Measurements from ENCODE around the gene TMC1.
"Not testable (repeated sequence)": the region's sequence is repeated elsewhere in the genome, so short reads cannot be mapped to it uniquely, and the experiment has no call there.

The TMC1 gene

GRCh38 chr9:72540348-72540873, 19.0 kb downstream of the TMC1 start:
- peaks cover 7 to 12% of the 10 kb centered on the region in 2 donors for H3K9me3 Mint-ChIP-seq
- no peak for DNase-seq
- no peak for ATAC-seq
- no peak overlapping the region for H3K4me3 Mint-ChIP-seq
- no peaks in the 10 kb centered on the region for H3K27me3 Mint-ChIP-seq
- no peak overlapping the region for H3K27ac Mint-ChIP-seq
- H3K4me1 Mint-ChIP-seq = peaks cover 29% of the 10 kb centered on the region

- not testable (repeated sequence) for H3K27me3 Mint-ChIP-seq, H3K9me3 Mint-ChIP-seq, ATAC-seq, H3K4me3 Mint-ChIP-seq, H3K27ac Mint-ChIP-seq, DNase-seq
- H3K4me1 Mint-ChIP-seq = peaks cover 29% of the 10 kb centered on the region
Measured at GRCh38 chr9:72542537-72542833, 21.1 kb downstream of the TMC1 start.

DNA sequence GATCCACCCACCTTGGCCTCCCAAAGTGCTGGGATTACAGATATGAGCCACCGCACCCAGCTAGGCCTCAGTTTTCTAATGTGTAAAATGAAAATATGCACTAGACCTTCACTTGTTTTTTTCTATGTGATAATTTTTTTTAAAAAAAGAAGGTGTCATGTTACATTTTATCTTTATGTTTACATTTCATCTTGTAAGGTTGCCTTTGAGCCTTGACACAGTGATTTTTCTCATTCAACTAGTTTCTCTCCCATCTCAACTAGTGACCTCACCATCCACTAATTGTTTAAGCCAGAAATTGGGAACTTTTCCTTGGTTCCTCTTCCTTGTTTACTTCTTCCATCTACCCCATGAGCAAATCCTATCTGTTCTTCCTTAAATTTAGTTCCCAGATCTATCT, 21.5 kb downstream of the TMC1 start:
- no peaks in the 10 kb centered on the region for H3K27me3 Mint-ChIP-seq
- peaks cover 0 to 8% of the 10 kb centered on the region in 2 donors for H3K9me3 Mint-ChIP-seq
- ATAC-seq (no peak), DNase-seq (no peak)
- H3K27ac Mint-ChIP-seq = no peak overlapping the region
- no peak overlapping the region for H3K4me3 Mint-ChIP-seq
- H3K4me1 Mint-ChIP-seq = peaks cover 29% of the 10 kb centered on the region

DNA sequence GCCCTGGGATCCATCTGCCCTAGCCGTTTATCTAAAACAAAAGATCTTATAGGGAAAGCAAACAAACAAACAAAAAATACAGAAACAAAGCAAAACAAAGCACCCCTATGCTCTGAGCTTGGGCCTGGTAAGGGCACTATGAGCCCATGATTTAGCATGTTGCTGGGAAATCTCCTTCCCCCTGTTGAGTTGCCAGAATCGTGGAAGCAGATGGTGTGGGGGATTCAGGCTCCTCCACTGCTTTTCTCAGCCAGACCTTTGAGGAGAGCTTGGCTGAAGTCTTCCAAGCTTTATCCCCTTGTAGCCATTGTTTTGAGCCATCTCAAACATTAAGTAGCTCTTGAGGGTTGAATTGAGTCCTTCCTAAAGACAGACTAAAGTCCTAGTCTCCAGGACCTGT, 29.9 kb downstream of the TMC1 start:
- H3K27me3 Mint-ChIP-seq = no peaks in the 10 kb centered on the region
- ATAC-seq (no peak), DNase-seq (no peak)
- H3K4me3 Mint-ChIP-seq = no peak overlapping the region
- H3K9me3 Mint-ChIP-seq = no peaks in the 10 kb centered on the region
- H3K4me1 Mint-ChIP-seq = no peaks in the 10 kb centered on the region
- peak overlapping the region; percentile 6 to 37 for H3K27ac Mint-ChIP-seq

GRCh38 chr9:72552356-72552755, 30.9 kb downstream of the TMC1 start:
- Mint-ChIP-seq H3K27ac (no peak overlapping the region), H3K4me1 (peaks cover 4% of the 10 kb centered on the region), H3K27me3 (no peaks in the 10 kb centered on the region), H3K4me3 (no peak overlapping the region), H3K9me3 (no peaks in the 10 kb centered on the region)
- ATAC-seq (no peak), DNase-seq (no peak)

DNA sequence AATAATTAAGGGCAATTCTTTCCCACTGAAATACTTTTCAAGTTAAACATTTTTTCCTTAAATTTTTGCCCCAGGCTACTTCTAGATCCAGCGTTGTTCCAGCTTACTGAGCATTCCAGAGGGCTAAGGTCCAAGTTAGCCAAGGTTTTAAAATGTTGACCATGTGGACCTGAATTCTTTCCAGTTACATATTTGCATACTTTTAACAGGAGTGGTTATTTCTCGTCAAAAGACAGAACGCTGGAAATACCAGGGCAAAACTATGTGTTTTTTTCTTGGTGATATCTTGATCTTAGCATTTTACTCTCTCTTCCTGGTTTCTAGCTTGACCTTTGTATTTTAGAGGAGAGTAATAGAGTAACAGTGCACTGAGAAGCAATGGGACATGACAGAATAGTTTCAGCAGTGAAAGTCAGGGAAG, 32.8 kb downstream of the TMC1 start:
- Mint-ChIP-seq H3K27ac (no peak overlapping the region), H3K27me3 (no peaks in the 10 kb centered on the region)
- no peak for DNase-seq

GRCh38 chr9:72557549-72557948, 36.1 kb downstream of the TMC1 start:
- Mint-ChIP-seq H3K27me3 (no peaks in the 10 kb centered on the region), H3K27ac (peak overlapping the region; percentile 56 to 72), H3K4me3 (no peak overlapping the region), H3K9me3 (no peaks in the 10 kb centered on the region), H3K4me1 (peaks cover 14% of the 10 kb centered on the region)
- ATAC-seq (peak; percentile 86), DNase-seq (peak; percentile 5 to 23)

More for the DNA sequence above, 32.8 kb downstream of the TMC1 start:
- H3K9me3 Mint-ChIP-seq = no peaks in the 10 kb centered on the region
- peaks cover 14% of the 10 kb centered on the region for H3K4me1 Mint-ChIP-seq
- H3K4me3 Mint-ChIP-seq = no peak overlapping the region
- ATAC-seq = no peak

DNA sequence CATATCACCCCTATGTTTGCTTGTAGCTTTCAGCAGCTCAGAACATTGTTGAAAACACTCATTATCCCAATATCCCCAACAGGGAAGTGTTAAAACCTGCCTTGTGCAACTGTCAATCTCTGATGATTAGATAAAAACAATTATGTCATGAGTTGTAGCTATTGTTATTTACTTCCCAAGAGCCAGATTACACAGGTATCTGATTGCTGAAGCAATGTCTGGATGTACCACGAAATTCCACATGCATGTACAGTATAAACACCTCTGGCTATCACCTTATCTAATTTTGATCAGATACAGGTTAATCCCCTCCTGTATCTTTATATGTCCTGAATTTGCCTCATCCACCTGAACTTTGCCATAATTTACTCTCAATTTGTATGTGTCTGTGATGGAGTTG, 38.7 kb downstream of the TMC1 start:
- H3K4me1 Mint-ChIP-seq = peaks cover 14% of the 10 kb centered on the region
- H3K9me3 Mint-ChIP-seq = peaks cover 0 to under 1% of the 10 kb centered on the region in 2 donors
- H3K27ac Mint-ChIP-seq = peak overlapping the region in 1 of 2 donors; percentile 9
- H3K4me3 Mint-ChIP-seq = no peak overlapping the region
- DNase-seq (no peak), ATAC-seq (no peak)
- H3K27me3 Mint-ChIP-seq = no peaks in the 10 kb centered on the region

DNA sequence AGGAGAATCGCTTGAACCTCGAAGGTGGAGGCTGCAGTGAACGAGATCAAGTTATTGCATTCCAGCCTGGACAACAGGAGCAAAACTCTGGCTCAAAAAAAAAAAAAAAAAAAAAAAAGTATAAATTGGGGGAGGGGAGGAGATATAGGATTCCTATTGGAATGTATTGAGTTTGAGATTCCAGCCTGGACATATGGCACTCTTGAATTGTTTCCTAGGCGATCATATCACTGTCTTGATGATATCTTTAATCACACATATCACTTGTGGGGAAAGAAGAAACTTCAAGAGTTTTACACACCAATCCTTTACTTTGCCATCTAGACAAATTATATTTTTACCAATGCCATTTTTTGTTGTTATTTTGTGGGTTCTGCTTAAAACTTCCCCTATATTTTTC, 42.4 kb downstream of the TMC1 start:
- Mint-ChIP-seq H3K4me1 (no peaks in the 10 kb centered on the region), H3K27ac (no peak overlapping the region), H3K27me3 (no peaks in the 10 kb centered on the region), H3K4me3 (no peak overlapping the region), H3K9me3 (peaks cover 6 to 8% of the 10 kb centered on the region in 2 donors)
- no peak for ATAC-seq
- DNase-seq = no peak

DNA sequence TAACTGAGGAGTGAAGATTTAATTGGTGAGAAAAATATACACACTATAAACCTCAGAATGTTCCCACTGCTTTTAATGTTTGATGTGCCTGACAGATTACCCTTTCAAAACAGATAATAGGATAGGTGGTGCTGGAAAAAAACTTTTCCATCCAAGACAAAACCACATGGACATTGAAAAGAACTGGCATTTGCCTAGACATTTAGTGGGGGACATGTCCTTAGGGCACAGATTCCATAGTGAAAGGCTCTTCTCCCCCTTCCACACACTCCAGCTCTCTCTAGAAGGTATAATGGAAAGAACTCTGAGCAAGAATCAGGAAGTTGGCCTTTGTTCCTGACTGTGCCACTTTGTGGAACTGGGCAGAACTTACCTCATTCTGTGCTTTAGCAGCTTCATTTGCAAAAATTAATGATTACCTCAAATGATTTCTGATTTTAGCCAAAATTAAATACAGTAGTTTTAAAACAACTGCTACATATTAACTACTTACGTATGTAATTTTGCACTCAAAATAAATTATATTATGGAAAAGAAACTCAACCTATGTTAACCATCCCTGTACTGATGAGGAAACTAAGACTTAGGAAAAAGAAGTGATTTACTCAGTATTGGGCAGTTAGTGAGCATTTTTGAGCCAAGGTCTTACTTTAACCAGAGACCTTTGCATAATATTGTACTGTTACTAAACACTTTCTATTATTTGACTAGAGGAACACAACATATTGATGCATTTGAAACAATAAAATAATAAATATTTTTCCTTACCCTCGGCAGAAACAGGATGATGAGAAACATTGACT, 43.3 kb downstream of the TMC1 start:
- H3K9me3 Mint-ChIP-seq = peaks cover 6 to 8% of the 10 kb centered on the region in 2 donors
- ATAC-seq = no peak
- no peak overlapping the region for H3K27ac Mint-ChIP-seq
- DNase-seq = no peak
- peaks cover 5% of the 10 kb centered on the region for H3K27me3 Mint-ChIP-seq
- no peaks in the 10 kb centered on the region for H3K4me1 Mint-ChIP-seq
- no peak overlapping the region for H3K4me3 Mint-ChIP-seq

DNA sequence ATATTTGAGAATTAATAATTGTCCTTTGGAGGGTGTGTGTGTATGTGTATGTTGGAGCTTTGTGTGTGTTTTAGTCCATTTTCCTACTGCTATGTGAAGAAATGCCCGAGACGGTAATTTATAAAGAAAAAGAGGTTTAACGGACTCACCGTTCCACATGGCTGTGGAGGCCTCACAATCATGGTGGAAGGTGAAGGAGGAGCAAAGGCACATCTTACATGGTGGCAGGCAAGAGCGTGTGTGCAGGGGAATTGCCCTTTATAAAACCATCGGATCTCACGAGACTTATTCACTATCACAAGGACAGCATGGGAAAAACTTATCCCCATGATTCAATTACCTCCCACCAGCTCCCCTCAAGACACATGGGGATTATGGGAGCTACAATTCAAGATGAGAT, 44.1 kb downstream of the TMC1 start:
- Mint-ChIP-seq H3K4me3 (no peak overlapping the region), H3K27me3 (peaks cover 6% of the 10 kb centered on the region), H3K27ac (no peak overlapping the region), H3K4me1 (no peaks in the 10 kb centered on the region), H3K9me3 (peaks cover 6 to 8% of the 10 kb centered on the region in 2 donors)
- no peak for DNase-seq
- no peak for ATAC-seq

GRCh38 chr9:72574156-72574810, 52.9 kb downstream of the TMC1 start:
- ATAC-seq (no peak), DNase-seq (no peak)
- Mint-ChIP-seq H3K4me1 (peaks cover 9% of the 10 kb centered on the region), H3K4me3 (no peak overlapping the region), H3K27me3 (peaks cover 5% of the 10 kb centered on the region), H3K9me3 (no peaks in the 10 kb centered on the region), H3K27ac (no peak overlapping the region)

DNA sequence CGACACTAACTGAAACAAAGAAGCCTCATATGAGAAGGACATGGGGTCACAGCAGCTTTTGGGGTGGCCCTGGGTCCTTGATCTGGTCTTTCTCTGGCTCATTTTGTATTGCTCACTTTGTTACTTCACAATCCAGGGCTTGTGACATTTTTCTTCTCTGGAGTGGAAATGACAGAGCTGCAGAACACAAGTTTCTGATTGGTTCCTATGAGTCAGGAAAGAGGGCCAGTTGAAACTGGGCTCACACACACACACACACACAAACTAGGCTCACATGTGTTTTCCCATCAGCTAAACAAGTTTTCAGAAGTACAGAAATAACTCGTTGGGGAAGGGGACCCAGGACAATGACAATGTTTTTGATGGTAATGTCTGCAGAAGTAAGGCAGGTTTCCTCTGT, 54.3 kb downstream of the TMC1 start:
- DNase-seq = no peak
- Mint-ChIP-seq H3K4me1 (peaks cover 16% of the 10 kb centered on the region), H3K27ac (no peak overlapping the region), H3K4me3 (no peak overlapping the region), H3K27me3 (no peaks in the 10 kb centered on the region), H3K9me3 (no peaks in the 10 kb centered on the region)
- ATAC-seq = no peak

DNA sequence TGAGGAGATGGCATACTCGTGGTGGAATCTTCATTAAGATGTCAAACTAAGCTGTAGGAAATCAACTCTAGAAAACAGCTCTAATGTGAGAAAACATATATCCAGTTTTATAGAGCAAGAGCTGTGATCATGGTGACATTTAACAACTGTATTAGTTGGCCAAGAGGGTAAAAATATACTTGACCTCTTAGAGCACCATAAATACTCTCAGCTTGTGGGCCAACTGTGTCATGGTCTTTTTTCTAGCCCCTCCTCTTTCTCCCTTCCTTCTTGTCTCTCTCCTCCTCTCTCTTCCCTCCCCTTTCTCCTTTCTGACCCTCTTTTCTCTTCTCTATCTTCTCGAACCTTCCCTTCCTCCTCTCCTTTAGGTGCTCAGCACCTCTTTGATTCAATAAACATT, 54.7 kb downstream of the TMC1 start:
- Mint-ChIP-seq H3K4me3 (no peak overlapping the region), H3K27ac (no peak overlapping the region), H3K4me1 (peaks cover 16% of the 10 kb centered on the region), H3K27me3 (no peaks in the 10 kb centered on the region), H3K9me3 (no peaks in the 10 kb centered on the region)
- DNase-seq = no peak
- ATAC-seq = no peak

- Mint-ChIP-seq H3K9me3 (no peaks in the 10 kb centered on the region), H3K27me3 (no peaks in the 10 kb centered on the region), H3K4me3 (no peak overlapping the region), H3K27ac (peak overlapping the region in 1 of 2 donors; percentile 31), H3K4me1 (peaks cover 17% of the 10 kb centered on the region)
- DNase-seq = no peak
- no peak for ATAC-seq
Measured at GRCh38 chr9:72577212-72577753, 55.9 kb downstream of the TMC1 start.

- H3K27ac Mint-ChIP-seq = no peak overlapping the region
- DNase-seq (no peak), ATAC-seq (no peak)
Measured at GRCh38 chr9:72579190-72579589, 57.8 kb downstream of the TMC1 start.

More at GRCh38 chr9:72579190-72579589, 57.8 kb downstream of the TMC1 start:
- Mint-ChIP-seq H3K27me3 (no peaks in the 10 kb centered on the region), H3K4me3 (no peak overlapping the region), H3K4me1 (peaks cover 32% of the 10 kb centered on the region), H3K9me3 (no peaks in the 10 kb centered on the region)

Data from stimulated activated naive CD8-positive, alpha-beta T cell treated with anti-CD3 and anti-CD28 coated beads, Interleukin-15, amount 100 ng/mL, for 72 hours (primary cell).